HG02610 (cell line): ENCODE results near the gene P2RX7.
"Not testable (repeated sequence)": the region's sequence is repeated elsewhere in the genome, so short reads cannot be mapped to it uniquely, and the experiment has no call there.

Experiments used
- ATAC-seq: cut with Tn5 transposase; IDR thresholded peaks from one replicate; pipeline ENCODE4 v1.9.1; 2021; ENCODE audit warnings: mild to moderate bottlenecking, moderate library complexity; ENCODE audit not compliant: unreplicated experiment

Gene P2RX7

GRCh38 chr12:121202407-121203355, 70.0 kb downstream of the P2RX7 start:
- ATAC-seq, result no peak

GRCh38 chr12:121203482-121203881, 70.8 kb downstream of the P2RX7 start:
- ATAC-seq, result no peak

GRCh38 chr12:121205491-121205890, 72.8 kb downstream of the P2RX7 start:
- no peak for ATAC-seq

GRCh38 chr12:121208571-121208970, 75.9 kb downstream of the P2RX7 start:
- ATAC-seq, result not testable (repeated sequence)

- no peak for ATAC-seq
These were observed 76.5 kb downstream of the P2RX7 start for GRCh38 chr12:121209221-121209620.

GRCh38 chr12:121209624-121210572, 77.2 kb downstream of the P2RX7 start, which contains the start of gene P2RX4:
TSS of gene P2RX4 (plus strand) at chr12:121210129. CDS start at chr12:121210165, 36 bp downstream.
- ATAC-seq, result peak; percentile 78

- ATAC-seq, result no peak
These were observed 80.2 kb downstream of the P2RX7 start for GRCh38 chr12:121212875-121213274.

GRCh38 chr12:121214166-121214777, 81.6 kb downstream of the P2RX7 start:
- peak; percentile 22 for ATAC-seq

GRCh38 chr12:121214855-121215745, 82.4 kb downstream of the P2RX7 start:
- no peak for ATAC-seq

GRCh38 chr12:121216102-121216501, 83.4 kb downstream of the P2RX7 start:
- no peak for ATAC-seq

- ATAC-seq, result no peak
These were observed 84.4 kb downstream of the P2RX7 start for GRCh38 chr12:121217063-121217462.

- no peak for ATAC-seq
These were observed 85.1 kb downstream of the P2RX7 start for GRCh38 chr12:121217761-121218160.

- no peak for ATAC-seq
These were observed 86.1 kb downstream of the P2RX7 start for GRCh38 chr12:121218588-121219352.

GRCh38 chr12:121219353-121219986, 86.8 kb downstream of the P2RX7 start:
- no peak for ATAC-seq

GRCh38 chr12:121222847-121223246, 90.2 kb downstream of the P2RX7 start:
- no peak for ATAC-seq

- no peak for ATAC-seq
These were observed 90.9 kb downstream of the P2RX7 start for GRCh38 chr12:121223292-121224285.

GRCh38 chr12:121224591-121224990, 91.9 kb downstream of the P2RX7 start:
- ATAC-seq, result no peak
